ENCODE results near the gene BCL2L1. TPM values are rescaled to one million over a fixed set of nuclear protein-coding genes. Genes with fewer than 3 reads are reported as not detected.

Gene BCL2L1
- total RNA-seq, 2 donors from 2014 or later: 120 to 152 TPM

DNA sequence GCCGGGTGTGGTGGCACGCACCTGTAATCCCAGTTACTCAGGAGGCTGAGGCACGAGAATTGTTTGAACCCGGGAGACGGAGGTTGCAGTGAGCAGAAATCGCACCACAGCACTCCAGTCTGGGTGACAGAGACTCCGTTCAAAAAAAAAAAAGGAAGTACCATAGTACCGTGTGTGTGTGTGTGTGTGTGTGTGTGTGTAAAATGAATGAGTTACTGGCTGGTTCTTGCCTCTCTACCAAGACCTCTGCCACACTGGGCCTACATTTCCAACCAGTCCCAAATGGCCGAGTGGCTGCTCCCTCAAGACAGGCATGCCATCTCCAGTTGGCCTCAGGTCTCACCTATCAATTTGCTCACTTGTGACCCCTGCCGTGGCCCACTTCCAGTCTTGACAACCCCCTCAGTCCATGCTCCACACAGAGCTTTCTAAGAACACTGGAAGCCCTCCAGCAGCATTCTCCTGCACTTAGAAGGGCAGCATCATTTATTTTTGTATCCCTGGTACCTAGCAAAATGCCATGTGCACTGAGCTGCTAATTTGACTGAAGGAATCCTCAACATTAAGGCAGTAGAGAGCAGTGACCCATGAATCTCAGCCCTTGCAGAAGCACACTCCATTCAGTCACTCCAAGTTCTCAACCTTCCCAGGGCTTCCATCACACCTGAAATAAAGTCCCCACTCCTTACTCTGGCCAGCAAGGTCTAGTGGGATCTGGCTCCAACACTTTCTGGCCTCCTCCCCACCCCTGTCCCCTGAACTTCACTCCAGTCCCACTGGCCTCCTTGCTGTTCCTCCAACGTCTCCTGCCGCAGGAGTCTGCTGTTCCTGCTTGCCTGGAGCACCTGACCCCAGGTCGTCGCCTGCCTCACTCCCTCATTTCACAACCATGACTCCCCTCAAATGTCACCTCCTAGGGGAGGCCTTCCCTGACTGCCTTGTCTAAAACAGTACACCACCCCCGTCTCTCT, 55.1 kb downstream of the BCL2L1 start:
- H3K27me3 Mint-ChIP-seq (ENCODE audit: low read depth): no peaks in the 10 kb centered on the region
- no peaks in the 10 kb centered on the region for H3K9me3 Mint-ChIP-seq
- peak overlapping the region in 1 of 2 donors; percentile 4 for H3K4me3 Mint-ChIP-seq
- peak overlapping the region; percentile 87 for H3K27ac Mint-ChIP-seq
- ATAC-seq (replicated peaks in 1 of 2): no peak
- no peak for DNase-seq
- peaks cover 1 to 31% of the 10 kb centered on the region in 2 donors for H3K36me3 Mint-ChIP-seq (ENCODE audit: insufficient read depth in 2 of 2)
- H3K4me1 Mint-ChIP-seq (ENCODE audit: low read depth): peaks cover 100% of the 10 kb centered on the region

- H3K9me3 Mint-ChIP-seq: no peaks in the 10 kb centered on the region
- H3K27ac Mint-ChIP-seq: peak overlapping the region; percentile 92
- peak overlapping the region; percentile 32 to 48 for H3K4me3 Mint-ChIP-seq
- no peaks in the 10 kb centered on the region for H3K27me3 Mint-ChIP-seq (ENCODE audit: low read depth)
- peaks cover 1 to 29% of the 10 kb centered on the region in 2 donors for H3K36me3 Mint-ChIP-seq (ENCODE audit: insufficient read depth in 2 of 2)
- peak; percentile 51 to 75 for ATAC-seq (replicated peaks in 1 of 2)
- peak; percentile 28 to 41 for DNase-seq
- H3K4me1 Mint-ChIP-seq (ENCODE audit: low read depth): peaks cover 100% of the 10 kb centered on the region
Observed at GRCh38 chr20:31666258-31667042, 56.2 kb downstream of the BCL2L1 start.

DNA sequence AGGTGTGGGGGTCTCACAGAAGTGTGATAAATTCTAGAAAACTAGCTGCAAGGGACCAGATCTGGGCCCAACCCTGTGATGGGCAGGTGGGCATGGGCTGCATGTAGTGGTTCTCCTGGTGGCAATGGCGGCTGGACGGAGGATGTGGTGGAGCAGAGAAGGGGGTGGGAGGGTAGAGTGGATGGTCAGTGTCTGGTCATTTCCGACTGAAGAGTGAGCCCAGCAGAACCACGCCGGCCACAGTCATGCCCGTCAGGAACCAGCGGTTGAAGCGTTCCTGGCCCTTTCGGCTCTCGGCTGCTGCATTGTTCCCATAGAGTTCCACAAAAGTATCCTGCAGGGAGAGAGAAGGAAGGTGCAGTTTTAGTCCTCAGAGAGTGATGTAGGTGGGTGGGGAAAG, 56.9 kb downstream of the BCL2L1 start:
- Mint-ChIP-seq H3K27ac (peak overlapping the region; percentile 66), H3K9me3 (no peaks in the 10 kb centered on the region), H3K36me3 (ENCODE audit: insufficient read depth in 2 of 2) (peaks cover 1 to 28% of the 10 kb centered on the region in 2 donors), H3K4me3 (no peak overlapping the region), H3K27me3 (ENCODE audit: low read depth) (no peaks in the 10 kb centered on the region), H3K4me1 (ENCODE audit: low read depth) (peaks cover 98% of the 10 kb centered on the region)
- DNase-seq (no peak), ATAC-seq (replicated peaks in 1 of 2) (no peak)

DNA sequence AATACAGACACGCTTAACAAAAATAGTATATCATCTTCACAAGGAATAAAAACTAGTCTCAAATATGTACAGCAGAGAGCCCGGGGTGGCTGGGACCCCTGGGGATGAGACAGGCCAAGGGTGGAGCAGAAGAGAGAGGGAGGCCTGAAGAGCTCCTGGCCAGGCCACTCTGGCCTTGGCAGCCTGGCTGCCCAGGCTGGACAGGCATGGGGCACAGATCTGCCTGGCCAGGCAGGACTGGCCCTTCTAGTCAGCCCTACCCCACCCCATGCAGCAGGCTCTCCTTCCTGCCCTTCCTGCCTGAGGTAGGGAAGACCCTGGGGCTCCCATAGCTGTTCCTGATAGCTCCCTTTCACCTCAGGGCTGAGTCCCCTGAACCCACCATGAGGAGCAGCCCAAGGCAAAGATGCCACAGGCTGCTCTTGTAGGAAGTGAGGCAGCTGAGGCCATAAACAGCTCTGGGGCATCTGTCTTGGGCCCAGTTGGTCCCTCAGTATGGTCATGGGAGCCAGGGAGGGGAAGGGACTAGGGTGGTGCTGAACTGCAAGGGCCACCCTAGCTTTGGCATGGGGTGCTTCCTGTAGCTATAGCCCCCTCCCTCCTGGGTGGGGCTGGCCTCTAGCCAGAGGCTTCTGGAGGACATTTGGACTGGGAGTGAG, 57.8 kb downstream of the BCL2L1 start:
- peak overlapping the region; percentile 82 for H3K27ac Mint-ChIP-seq
- ATAC-seq (replicated peaks in 1 of 2) (no peak), DNase-seq (no peak)
- H3K9me3 Mint-ChIP-seq: no peaks in the 10 kb centered on the region
- no peaks in the 10 kb centered on the region for H3K27me3 Mint-ChIP-seq (ENCODE audit: low read depth)
- H3K36me3 Mint-ChIP-seq (ENCODE audit: insufficient read depth in 2 of 2): peaks cover 1 to 28% of the 10 kb centered on the region in 2 donors
- H3K4me1 Mint-ChIP-seq (ENCODE audit: low read depth): peaks cover 92% of the 10 kb centered on the region
- H3K4me3 Mint-ChIP-seq: no peak overlapping the region

DNA sequence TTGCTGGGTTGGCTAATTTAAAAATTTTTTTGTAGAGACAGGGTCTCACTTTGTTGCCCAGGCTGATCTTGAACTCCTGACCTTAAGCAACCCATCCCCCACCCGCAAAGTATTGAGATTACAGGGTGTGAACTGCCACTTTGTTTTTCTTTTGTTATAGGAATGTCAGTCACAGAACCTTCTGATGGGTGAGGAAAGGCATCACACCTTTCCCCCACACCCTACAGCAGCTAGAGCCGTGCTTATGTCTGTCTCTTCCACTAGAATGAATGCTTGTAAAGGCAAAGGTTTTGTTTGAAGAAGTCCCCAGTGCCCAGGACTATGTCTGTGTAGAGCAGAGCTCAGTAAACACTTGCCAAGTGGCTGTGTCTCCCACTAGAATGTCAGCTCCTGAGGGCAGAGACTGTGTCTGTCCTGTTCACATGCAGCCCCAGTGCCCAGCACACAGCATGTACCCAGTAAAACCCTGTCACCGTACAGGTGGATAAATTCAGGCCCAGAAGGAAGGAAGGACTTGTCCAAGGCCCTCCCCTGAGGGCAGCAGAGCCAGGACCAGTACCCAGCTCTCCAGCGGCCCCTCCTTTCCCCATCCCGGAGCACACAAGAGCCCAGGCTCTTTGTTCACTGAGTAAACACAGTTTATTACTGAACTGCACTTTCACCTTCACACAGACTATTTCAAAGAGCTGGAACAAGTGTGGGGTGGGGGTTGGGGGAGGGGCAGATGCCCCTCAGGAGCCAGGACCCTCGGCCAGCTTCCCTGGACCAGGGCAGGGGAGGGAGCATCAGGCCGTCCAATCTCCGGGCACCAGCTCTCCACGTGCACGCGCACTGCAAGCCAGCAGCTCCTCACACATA, 58.6 kb downstream of the BCL2L1 start:
- Mint-ChIP-seq H3K36me3 (ENCODE audit: insufficient read depth in 2 of 2) (peaks cover 0 to 21% of the 10 kb centered on the region in 2 donors), H3K4me3 (no peak overlapping the region), H3K27ac (peak overlapping the region; percentile 82), H3K27me3 (ENCODE audit: low read depth) (no peaks in the 10 kb centered on the region), H3K9me3 (no peaks in the 10 kb centered on the region), H3K4me1 (ENCODE audit: low read depth) (peaks cover 85% of the 10 kb centered on the region)
- no peak for DNase-seq
- no peak for ATAC-seq (replicated peaks in 1 of 2)

- peaks cover 79% of the 10 kb centered on the region for H3K4me1 Mint-ChIP-seq (ENCODE audit: low read depth)
- H3K36me3 Mint-ChIP-seq (ENCODE audit: insufficient read depth in 2 of 2): peaks cover 0 to 23% of the 10 kb centered on the region in 2 donors
- DNase-seq (no peak), ATAC-seq (replicated peaks in 1 of 2) (no peak)
- no peaks in the 10 kb centered on the region for H3K27me3 Mint-ChIP-seq (ENCODE audit: low read depth)
- H3K27ac Mint-ChIP-seq: peak overlapping the region; percentile 72
- no peaks in the 10 kb centered on the region for H3K9me3 Mint-ChIP-seq
- no peak overlapping the region for H3K4me3 Mint-ChIP-seq
Observed at GRCh38 chr20:31663524-31663837, 59.2 kb downstream of the BCL2L1 start.

DNA sequence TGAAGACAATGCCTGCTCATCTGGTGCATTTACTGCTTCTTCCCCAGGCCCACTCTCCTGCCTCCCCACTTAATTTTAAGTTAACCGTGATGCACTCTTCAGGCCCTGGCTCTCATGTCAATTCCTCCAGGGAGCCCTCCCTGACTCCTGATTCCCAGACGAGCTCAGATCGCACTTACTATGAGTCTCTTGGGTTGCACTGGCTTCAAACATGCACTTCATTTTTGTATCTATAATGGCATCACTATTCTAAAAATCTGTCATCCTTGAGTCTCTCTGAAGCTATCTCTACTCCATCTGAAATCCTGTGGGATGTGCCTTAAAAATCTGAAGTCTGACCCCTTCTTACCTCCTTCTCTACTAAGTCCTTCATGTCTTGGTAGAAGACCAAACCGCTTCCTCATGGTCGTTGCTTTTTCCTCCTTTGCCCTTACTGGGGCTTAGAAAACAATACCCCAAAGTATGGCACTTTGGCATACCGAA, 60.3 kb downstream of the BCL2L1 start:
- peak overlapping the region; percentile 20 for H3K27ac Mint-ChIP-seq
- no peak for ATAC-seq (replicated peaks in 1 of 2)

DNA sequence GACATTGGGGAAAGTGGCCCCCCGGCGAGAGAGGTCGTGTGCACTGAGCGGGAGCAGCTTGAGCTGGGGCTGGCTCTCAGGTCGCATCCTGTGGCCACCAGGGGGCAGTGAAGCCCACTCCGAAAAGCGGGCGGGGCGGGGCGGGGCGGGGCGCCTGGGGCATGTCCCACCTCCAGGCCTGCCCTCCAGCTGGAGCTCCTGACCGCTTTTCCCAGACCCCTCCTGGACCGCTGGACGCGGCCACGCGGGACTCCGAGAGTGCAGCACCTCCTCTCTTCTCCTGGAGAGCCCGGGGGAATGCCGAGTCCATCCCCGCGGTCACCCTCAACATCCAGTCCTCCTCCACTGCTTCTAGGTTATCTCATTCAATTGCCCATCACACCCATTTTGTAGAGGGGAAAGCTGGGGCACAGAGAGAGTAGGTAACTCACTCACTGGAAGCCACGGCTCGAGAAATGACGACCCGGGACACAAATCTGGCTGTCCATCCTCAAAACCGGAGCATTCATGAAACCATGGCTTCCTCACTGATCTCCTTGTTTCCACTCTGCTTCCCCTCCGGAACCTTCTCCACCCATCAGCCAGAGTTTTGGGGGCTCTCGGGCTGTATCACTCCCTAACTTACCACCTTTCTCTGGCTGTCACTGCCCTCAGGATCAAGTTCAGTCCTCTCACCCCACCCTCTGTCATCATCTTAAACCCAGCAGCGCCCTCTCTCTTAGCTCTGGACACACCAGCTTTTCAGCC, 60.9 kb downstream of the BCL2L1 start:
- Mint-ChIP-seq H3K4me3 (peak overlapping the region; percentile 62 to 79), H3K9me3 (no peaks in the 10 kb centered on the region), H3K27me3 (ENCODE audit: low read depth) (no peaks in the 10 kb centered on the region), H3K27ac (peak overlapping the region; percentile 20), H3K36me3 (ENCODE audit: insufficient read depth in 2 of 2) (peaks cover 0 to 20% of the 10 kb centered on the region in 2 donors), H3K4me1 (ENCODE audit: low read depth) (peaks cover 62% of the 10 kb centered on the region)
- ATAC-seq (replicated peaks in 1 of 2) (peak; percentile 86 to 87), DNase-seq (peak; percentile 77 to 84)

More for the DNA sequence above, 60.3 kb downstream of the BCL2L1 start:
- Mint-ChIP-seq H3K9me3 (no peaks in the 10 kb centered on the region), H3K36me3 (ENCODE audit: insufficient read depth in 2 of 2) (peaks cover 0 to 20% of the 10 kb centered on the region in 2 donors), H3K4me3 (peak overlapping the region; percentile 62 to 79), H3K4me1 (ENCODE audit: low read depth) (peaks cover 68% of the 10 kb centered on the region), H3K27me3 (ENCODE audit: low read depth) (no peaks in the 10 kb centered on the region)
- no peak for DNase-seq

DNA sequence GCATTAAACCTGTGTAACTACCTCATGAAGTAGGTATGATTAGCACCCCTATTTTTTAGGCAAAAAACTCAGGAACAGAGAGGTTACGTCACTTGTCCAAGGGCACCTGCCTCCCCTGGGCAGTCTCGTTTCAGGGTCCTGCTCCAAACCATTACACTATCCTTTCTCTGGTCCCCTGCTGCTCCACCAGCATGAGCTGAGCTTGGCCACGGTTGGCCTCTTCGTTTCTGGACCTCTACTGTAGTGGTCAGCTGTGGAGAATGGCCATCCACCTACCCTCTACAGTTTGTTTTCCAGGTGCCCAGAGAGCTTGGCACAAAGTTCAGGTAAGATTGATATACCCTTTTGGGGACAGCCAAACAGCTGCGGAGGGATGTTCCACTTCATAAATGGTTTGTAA, 68.1 kb downstream of the BCL2L1 start:
- Mint-ChIP-seq H3K27ac (no peak overlapping the region), H3K9me3 (no peaks in the 10 kb centered on the region), H3K27me3 (ENCODE audit: low read depth) (peaks cover 10% of the 10 kb centered on the region), H3K4me3 (no peak overlapping the region), H3K4me1 (ENCODE audit: low read depth) (no peaks in the 10 kb centered on the region), H3K36me3 (ENCODE audit: insufficient read depth in 2 of 2) (peaks cover 0 to 2% of the 10 kb centered on the region in 2 donors)
- DNase-seq: no peak
- peak; percentile 9 to 21 for ATAC-seq (replicated peaks in 1 of 2)

- H3K36me3 Mint-ChIP-seq (ENCODE audit: insufficient read depth in 2 of 2): no peaks in the 10 kb centered on the region
- DNase-seq: no peak
- no peak overlapping the region for H3K27ac Mint-ChIP-seq
- no peaks in the 10 kb centered on the region for H3K9me3 Mint-ChIP-seq
- H3K4me1 Mint-ChIP-seq (ENCODE audit: low read depth): no peaks in the 10 kb centered on the region
- H3K27me3 Mint-ChIP-seq (ENCODE audit: low read depth): peaks cover 10% of the 10 kb centered on the region
- no peak overlapping the region for H3K4me3 Mint-ChIP-seq
- ATAC-seq (replicated peaks in 1 of 2): peak in 1 of 2 donors; percentile 25
Observed at GRCh38 chr20:31653561-31653960, 69.1 kb downstream of the BCL2L1 start.

DNA sequence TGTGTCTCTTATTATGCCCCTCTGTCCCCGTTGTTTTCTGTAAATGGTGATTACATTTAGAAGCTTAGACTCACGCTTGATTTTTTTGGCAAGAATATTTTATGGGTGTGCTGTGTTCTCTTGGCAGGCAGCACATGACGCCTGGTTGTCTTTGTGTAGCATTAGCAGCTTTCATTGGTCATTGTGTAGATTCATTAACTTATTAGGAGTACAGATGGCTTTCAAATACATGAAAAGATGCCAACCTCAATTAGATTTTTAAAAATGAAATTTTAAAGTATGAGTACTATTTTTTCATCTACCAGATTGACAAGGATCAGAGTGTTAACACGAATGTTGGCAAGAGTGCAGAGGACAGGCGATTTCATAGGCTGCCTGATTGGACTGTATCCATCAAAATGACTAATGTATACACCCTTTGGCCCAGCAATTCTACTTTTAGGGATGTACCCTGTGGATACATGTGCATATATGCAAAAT, 69.7 kb downstream of the BCL2L1 start:
- DNase-seq (no peak), ATAC-seq (replicated peaks in 1 of 2) (no peak)
- Mint-ChIP-seq H3K36me3 (ENCODE audit: insufficient read depth in 2 of 2) (no peaks in the 10 kb centered on the region), H3K4me1 (ENCODE audit: low read depth) (no peaks in the 10 kb centered on the region), H3K27me3 (ENCODE audit: low read depth) (peaks cover 10% of the 10 kb centered on the region), H3K27ac (no peak overlapping the region), H3K4me3 (no peak overlapping the region), H3K9me3 (no peaks in the 10 kb centered on the region)

Measured in activated T-cell treated with anti-CD3 and anti-CD28 coated beads, Interleukin-2, amount 50 U/mL, for 72 hours (primary cell).